HG03060 (cell line): ENCODE results near the gene ARL6.
A peak's percentile ranks its signal among the peaks of the same experiment; 100 is the strongest.

Experiments used
- ATAC-seq: cut with Tn5 transposase; IDR thresholded peaks from one replicate; pipeline ENCODE4 v1.9.1; 2021; ENCODE audit warnings: low read depth, moderate number of reproducible peaks; ENCODE audit not compliant: unreplicated experiment

Gene ARL6

GRCh38 chr3:97764407-97765238 is at the start of gene ARL6:
Gene ARL6 (plus strand): TSS chr3:97764758. CDS start chr3:97768108, 3,350 bp downstream.
- ATAC-seq, result peak; percentile 89

- ATAC-seq, result peak; percentile 75
Observed at GRCh38 chr3:97719156-97719821, 45.3 kb upstream of the ARL6 start.

GRCh38 chr3:97720417-97720816 is 44.1 kb upstream of the ARL6 start:
- ATAC-seq, result no peak

- ATAC-seq, result no peak
Observed at GRCh38 chr3:97721446-97721845, 43.1 kb upstream of the ARL6 start.

GRCh38 chr3:97736928-97737327 is 27.6 kb upstream of the ARL6 start:
- no peak for ATAC-seq

GRCh38 chr3:97738761-97739160 is 25.8 kb upstream of the ARL6 start:
- no peak for ATAC-seq

- ATAC-seq, result no peak
Observed at GRCh38 chr3:97742036-97742435, 22.5 kb upstream of the ARL6 start.

- ATAC-seq, result no peak
Observed at GRCh38 chr3:97744289-97744688, 20.3 kb upstream of the ARL6 start.

GRCh38 chr3:97763586-97764406 is 762 bp upstream of the ARL6 start:
- no peak for ATAC-seq

GRCh38 chr3:97765336-97765735 is 778 bp downstream of the ARL6 start:
- ATAC-seq, result no peak

GRCh38 chr3:97772926-97773325 is 8.4 kb downstream of the ARL6 start:
- no peak for ATAC-seq

GRCh38 chr3:97778152-97778551 is 13.6 kb downstream of the ARL6 start:
- no peak for ATAC-seq

GRCh38 chr3:97793420-97794019 is 29.0 kb downstream of the ARL6 start:
- ATAC-seq, result no peak

GRCh38 chr3:97795951-97796350 is 31.4 kb downstream of the ARL6 start:
- no peak for ATAC-seq

GRCh38 chr3:97804471-97804870 is 39.9 kb downstream of the ARL6 start:
- ATAC-seq, result no peak

- no peak for ATAC-seq
Observed at GRCh38 chr3:97810779-97811390, 46.3 kb downstream of the ARL6 start.

- ATAC-seq, result no peak
Observed at GRCh38 chr3:97815149-97815917, 50.8 kb downstream of the ARL6 start.

GRCh38 chr3:97816811-97817210 is 52.3 kb downstream of the ARL6 start:
- ATAC-seq, result no peak

- ATAC-seq, result no peak
Observed at GRCh38 chr3:97817965-97818364, 53.4 kb downstream of the ARL6 start.

- no peak for ATAC-seq
Observed at GRCh38 chr3:97820780-97821179, 56.2 kb downstream of the ARL6 start.
